OCI-LY7 (cell line): Measurements from ENCODE around the gene DHRS7B.

Experiments used
- CTCF ChIP-seq: fragments of 200-600 bp; sonication (generic); conservative IDR thresholded peaks from 2 replicates; pipeline ENCODE4 v1.5.1; 2014; ENCODE audit warnings: mild to moderate bottlenecking, antibody characterized with exemption, low read length, moderate library complexity, mixed read lengths
- EZH2phosphoT487 ChIP-seq: fragments of 200-600 bp; sonication (generic); IDR thresholded peaks from 2 replicates; pipeline ENCODE4 v1.6.1; 2018; ENCODE audit warnings: low read depth, borderline replicate concordance, mild to moderate bottlenecking, mixed run types, antibody characterized with exemption, low read length, moderate library complexity, mixed read lengths

- TF ChIP-seq CTCF (no peak), EZH2phosphoT487 (no peak)
Measured at GRCh38 chr17:21131137-21131536, 4.4 kb downstream of the DHRS7B start.
